OCI-LY7 (cell line): ENCODE results near the gene ARHGEF3. TPM values are rescaled to one million over a fixed set of nuclear protein-coding genes. Genes with fewer than 3 reads are reported as not detected.

Source experiments
- BruUV-seq: library from RNA; stranded (reverse); fragments of 400-500 nt; replicated peaks from 2 replicates; lab custom pipeline; 2021; lab: Mats Ljungman, UMichigan
- CTCF ChIA-PET: fragments of 300-600 bp; sonication (Branson Sonifier 250); formaldehyde crosslinking; loops from one replicate; lab custom pipeline; 2022; ENCODE audit warnings: antibody characterized with exemption; ENCODE audit not compliant: unreplicated experiment; lab: Charles Lee
- POLR2A ChIA-PET: fragments of 300-600 bp; sonication (Branson Sonifier 250); formaldehyde crosslinking; loops from one replicate; lab custom pipeline; 2022; ENCODE audit warnings: antibody characterized with exemption; lab: Charles Lee
- DNase-seq: peaks from one replicate; pipeline ENCODE4 v3.0.0-alpha.2; 2015; ENCODE audit warnings: low spot score
- H2AFZ ChIP-seq: fragments of 200-600 bp; sonication (generic), shearing (Covaris generic); 2 replicates; pipeline ENCODE4 v1.6.1; 2014; ENCODE audit warnings: mild to moderate bottlenecking, antibody characterized with exemption, low read length, moderate library complexity
- H3K27ac ChIP-seq: fragments of 200-600 bp; sonication (generic); 2 replicates; pipeline ENCODE4 v1.5.1; 2014; ENCODE audit warnings: mixed run types, low read depth, mild to moderate bottlenecking, moderate library complexity, low read length, inconsistent platforms; ENCODE audit not compliant: poor library complexity, severe bottlenecking
- H3K36me3 ChIP-seq: fragments of 200-600 bp; sonication (generic); 2 replicates; pipeline ENCODE4 v1.6.1; 2014; ENCODE audit warnings: mild to moderate bottlenecking, antibody characterized with exemption, low read length, moderate library complexity, mixed read lengths; ENCODE audit not compliant: insufficient read depth
- H3K4me1 ChIP-seq: fragments of 200-600 bp; sonication (generic); 2 replicates; pipeline ENCODE4 v1.5.1; 2014; ENCODE audit warnings: mild to moderate bottlenecking, low read length; ENCODE audit not compliant: insufficient read depth, poor library complexity, severe bottlenecking
- H3K4me2 ChIP-seq: fragments of 200-600 bp; sonication (generic); 2 replicates; pipeline ENCODE4 v1.6.1; 2014; ENCODE audit warnings: mild to moderate bottlenecking, low read length
- H3K4me3 ChIP-seq: fragments of 200-600 bp; sonication (generic); 2 replicates; pipeline ENCODE4 v1.5.1; 2014; ENCODE audit warnings: mild to moderate bottlenecking, low read depth, low read length; ENCODE audit not compliant: poor library complexity, severe bottlenecking
- H3K79me2 ChIP-seq: fragments of 200-600 bp; sonication (generic); 2 replicates; pipeline ENCODE4 v1.6.1; 2016; ENCODE audit warnings: low read depth, mild to moderate bottlenecking, low read length, moderate library complexity, mixed read lengths; ENCODE audit not compliant: insufficient read depth
- H3K9me2 ChIP-seq: fragments of 200-600 bp; sonication (generic); 2 replicates; pipeline ENCODE4 v1.6.1; 2016; ENCODE audit warnings: mild to moderate bottlenecking, low read length, mixed read lengths; ENCODE audit not compliant: insufficient read depth
- H3K9me3 ChIP-seq: fragments of 200-600 bp; sonication (generic); 2 replicates; pipeline ENCODE4 v1.6.1; 2014; ENCODE audit warnings: mild to moderate bottlenecking, mixed run types, low read length, mixed read lengths
- H4K20me1 ChIP-seq: fragments of 200-600 bp; sonication (generic); 2 replicates; pipeline ENCODE4 v1.6.1; 2014; ENCODE audit warnings: mild to moderate bottlenecking, antibody characterized with exemption, low read length, moderate library complexity, mixed read lengths; ENCODE audit not compliant: insufficient read depth
- CTCF ChIP-seq: fragments of 200-600 bp; sonication (generic); conservative IDR thresholded peaks from 2 replicates; pipeline ENCODE4 v1.5.1; 2014; ENCODE audit warnings: mild to moderate bottlenecking, antibody characterized with exemption, low read length, moderate library complexity, mixed read lengths
- EZH2phosphoT487 ChIP-seq: fragments of 200-600 bp; sonication (generic); IDR thresholded peaks from 2 replicates; pipeline ENCODE4 v1.6.1; 2018; ENCODE audit warnings: low read depth, borderline replicate concordance, mild to moderate bottlenecking, mixed run types, antibody characterized with exemption, low read length, moderate library complexity, mixed read lengths
- intact Hi-C: fragments of 100-400 bp; cut with micrococcal nuclease; formaldehyde crosslinking; loops from one replicate; pipeline ENCODE4 v1.10.0; 2022; ENCODE audit not compliant: unreplicated experiment
- total RNA-seq, 2 experiments: library from RNA; depleted of rRNA in 1 of 2; stranded (reverse); fragments of >200 nt in 1 of 2; shearing (Covaris generic) in 1 of 2; gene quantifications; 2 replicates each; pipeline ENCODE4 v1.2.3, GENCODE V29; 2014 to 2022

Gene ARHGEF3
- total RNA-seq, 2 experiments from 2014 or later: 14.1 to 26.9 TPM

GRCh38 chr3:56837196-56837955 lies 35.6 kb upstream of the ARHGEF3 start:
- H3K9me2 ChIP-seq: no peaks in the 10 kb centered on the region
- no TSS peak for BruUV-seq
- ChIA-PET CTCF (interaction anchor here (0.8 to 1.8 kb wide), 2 partner anchors 12 to 150 kb away, joined by 4 read pairs; no protein-coding TSS in a partner anchor), POLR2A (interaction anchor here (0.6 to 4.4 kb wide), 9 partner anchors 11 to 271 kb away, joined by 3 to 27 read pairs (median 4); no protein-coding TSS in a partner anchor)
- H4K20me1 ChIP-seq: no peaks in the 10 kb centered on the region
- 0 out of 2 replicates have a peak overlapping the region, but pooled peaks have one; percentile 4 for H2AFZ ChIP-seq
- TF ChIP-seq CTCF (no peak), EZH2phosphoT487 (no peak)
- no peaks in the 10 kb centered on the region for H3K79me2 ChIP-seq
- H3K4me3 ChIP-seq: no peak overlapping the region
- H3K4me2 ChIP-seq: peak overlapping the region; percentile 55
- H3K9me3 ChIP-seq: no peaks in the 10 kb centered on the region
- intact Hi-C loops: no loop called here
- peaks cover 29% of the 10 kb centered on the region for H3K4me1 ChIP-seq
- no peaks in the 10 kb centered on the region for H3K36me3 ChIP-seq
- H3K27ac ChIP-seq: peak overlapping the region; percentile 52
- peak; percentile 78 for DNase-seq

- Histone ChIP-seq H3K4me1 (peaks cover 29% of the 10 kb centered on the region), H3K79me2 (no peaks in the 10 kb centered on the region), H3K9me2 (no peaks in the 10 kb centered on the region), H3K4me3 (no peak overlapping the region), H3K9me3 (no peaks in the 10 kb centered on the region), H4K20me1 (no peaks in the 10 kb centered on the region), H3K4me2 (peak overlapping the region; percentile 55; the same call in 1 of the 2 replicates), H2AFZ (no peak overlapping the region), H3K36me3 (no peaks in the 10 kb centered on the region), H3K27ac (peak overlapping the region; percentile 52)
- intact Hi-C loops: no loop called here
- no TSS peak for BruUV-seq
- no peak for DNase-seq
- TF ChIP-seq CTCF (no peak), EZH2phosphoT487 (no peak)
- ChIA-PET CTCF (interaction anchor here (0.8 kb wide), 1 partner anchor 150 kb away, joined by 4 read pairs; no protein-coding TSS in a partner anchor), POLR2A (interaction anchor here (0.6 to 4.4 kb wide), 6 partner anchors 10 to 177 kb away, joined by 3 to 27 read pairs (median 4); no protein-coding TSS in a partner anchor)
These were observed 34.8 kb upstream of the ARHGEF3 start for GRCh38 chr3:56836276-56837163.
